Measurements from ENCODE around the gene CTNNBIP1. TPM values are rescaled to one million over a fixed set of nuclear protein-coding genes. Genes with fewer than 3 reads are reported as not detected.
A peak's percentile ranks its signal among the peaks of the same experiment; 100 is the strongest.

CTNNBIP1 gene
- total and polyA plus RNA-seq, 2 of the 8 experiments (the other 6 are each of a cell fraction or from before 2014, with no cell fraction given): 40.9 to 46.6 TPM

DNA sequence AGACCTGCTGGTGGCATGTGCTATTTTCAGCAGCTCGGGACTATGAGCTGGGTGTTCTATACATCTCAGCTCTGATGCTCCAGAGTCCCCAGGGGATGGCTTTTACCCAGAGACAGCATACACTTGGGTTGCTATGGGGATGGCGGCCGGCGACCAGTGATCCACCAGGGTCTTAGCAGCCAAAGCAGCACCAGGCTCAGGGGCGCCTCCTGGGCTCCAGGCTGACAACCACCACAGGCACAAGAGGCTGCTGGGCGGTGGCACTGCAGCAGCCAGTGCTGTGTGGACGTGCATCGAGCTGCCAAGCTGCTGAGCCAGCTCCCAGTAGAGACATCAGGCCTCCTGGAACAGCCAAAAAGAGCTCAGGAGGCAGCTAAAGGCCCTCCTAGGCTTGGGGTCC lies 48.7 kb downstream of the CTNNBIP1 start:
- Histone ChIP-seq H3K27me3 (replicated peaks in 1 of 4; ENCODE audit: control insufficient read depth in 3 of 4, extremely low read depth in 1 of 4, insufficient read depth in 3 of 4, low read length in 3 of 4) (no peaks in the 10 kb centered on the region), H3K36me3 (ENCODE audit: control insufficient read depth in 2 of 4, insufficient read depth in 4 of 4, low read length in 3 of 4) (peaks cover 0 to 3% (median 0%) of the 10 kb centered on the region in 4 experiments; a peak in 2 of 8 replicates), H3K79me1 (ENCODE audit: low read depth, low read length) (no peaks in the 10 kb centered on the region), H4K5ac (ENCODE audit: insufficient read length, low read depth, low read length) (no peak overlapping the region), H4K20me1 (replicated peaks in 1 of 2; ENCODE audit: control insufficient read depth in 1 of 2, insufficient read depth in 2 of 2, low read length in 2 of 2) (no peaks in the 10 kb centered on the region), H3K18ac (ENCODE audit: extremely low read depth, low read length) (no peak overlapping the region), H3K9me3 (ENCODE audit: insufficient read depth in 2 of 2, low read depth in 1 of 2, low read length in 1 of 2) (no peaks in the 10 kb centered on the region), H2BK12ac (ENCODE audit: low read depth, low read length) (no peak overlapping the region), H3K23ac (ENCODE audit: insufficient read length) (no peak overlapping the region), H3K23me2 (ENCODE audit: low read depth, low read length) (no peaks in the 10 kb centered on the region), H3K14ac (ENCODE audit: insufficient read length) (no peak overlapping the region), H3K27ac (ENCODE audit: low read depth, low read length) (no peak overlapping the region), H3K56ac (replicated peaks; ENCODE audit: insufficient read length, low read depth, low read length) (no peak overlapping the region), H3K4me3 (ENCODE audit: extremely low read depth in 1 of 4, insufficient read depth in 2 of 4, low read depth in 3 of 4, low read length in 4 of 4) (no peak overlapping the region), H3K79me2 (ENCODE audit: control insufficient read depth in 1 of 2, insufficient read depth in 2 of 2, low read length in 2 of 2) (no peaks in the 10 kb centered on the region), H2BK20ac (ENCODE audit: low read length) (no peak overlapping the region), H2BK120ac (replicated peaks; ENCODE audit: low read depth, low read length) (no peak overlapping the region), H2BK5ac (ENCODE audit: low read depth, low read length) (no peak overlapping the region), H2BK15ac (ENCODE audit: low read length) (no peak overlapping the region), H3K4me1 (replicated peaks in 1 of 4; ENCODE audit: control insufficient read depth in 3 of 4, insufficient read depth in 4 of 4, low read length in 3 of 4) (peaks cover 0 to 9% (median 7%) of the 10 kb centered on the region in 4 experiments; a peak in 6 of 7 replicates), H3K4ac (replicated peaks; ENCODE audit: insufficient read length, low read depth, low read length) (no peak overlapping the region), H2AFZ (ENCODE audit: low read length) (no peak overlapping the region), H4K8ac (ENCODE audit: extremely low read depth, insufficient read depth, low read length) (no peak overlapping the region), H3K4me2 (ENCODE audit: insufficient read depth in 1 of 2, low read depth in 2 of 2, low read length in 2 of 2) (no peak overlapping the region), H2AK5ac (ENCODE audit: low read depth, low read length) (no peak overlapping the region), H3K9ac (replicated peaks in 1 of 4; ENCODE audit: extremely low read depth in 1 of 4, low read depth in 3 of 4, low read length in 3 of 4) (no peak overlapping the region), H4K91ac (replicated peaks; ENCODE audit: insufficient read length, low read length) (no peak overlapping the region)
- 78% methylated on average over 7 of the region's 8 CpGs; no CpG with 5 or more reads in 1 of the 2 experiments for WGBS, 2 experiments (ENCODE audit: extremely low coverage in 1 of 2, insufficient coverage in 1 of 2, insufficient read length in 1 of 2, insufficient replicate concordance in 2 of 2, low coverage in 1 of 2, low lambda C conversion rate in 2 of 2, missing lambda C conversion rate in 1 of 2)
- DNase-seq (ENCODE audit: low read depth in 1 of 2, low spot score in 2 of 2) (no peak), FAIRE-seq (no peak)
- ChIA-PET POLR2A (ENCODE audit: partially characterized antibody) (interaction anchor here (1.0 to 1.5 kb wide), 3 partner anchors 13 to 82 kb away, joined by 3 to 4 read pairs (median 3); partner anchors contain the start of genes LZIC and NMNAT1), CTCF (ENCODE audit: partially characterized antibody) (interaction anchor here (0.9 to 17.3 kb wide), 23 partner anchors 8 to 278 kb away, joined by 3 to 312 read pairs (median 5); no protein-coding TSS in a partner anchor)
- peak; percentile 45 to 64 for TF ChIP-seq RAD21 (IDR thresholded peaks at IDR 0.05 in 1 of 2, conservative IDR thresholded peaks at IDR 0.05 in 1 of 2; ENCODE audit: low read depth in 2 of 2, low read length in 2 of 2)
- TF ChIP-seq POLR2A (IDR thresholded peaks at IDR 0.05; ENCODE audit: control extremely low read depth in 1 of 2, low read depth in 2 of 2, low read length in 2 of 2): no peak
- no peak for TF ChIP-seq GTF2F1 (IDR thresholded peaks at IDR 0.05; ENCODE audit: borderline replicate concordance, low read depth, low read length)
- TF ChIP-seq, protein P1, sequence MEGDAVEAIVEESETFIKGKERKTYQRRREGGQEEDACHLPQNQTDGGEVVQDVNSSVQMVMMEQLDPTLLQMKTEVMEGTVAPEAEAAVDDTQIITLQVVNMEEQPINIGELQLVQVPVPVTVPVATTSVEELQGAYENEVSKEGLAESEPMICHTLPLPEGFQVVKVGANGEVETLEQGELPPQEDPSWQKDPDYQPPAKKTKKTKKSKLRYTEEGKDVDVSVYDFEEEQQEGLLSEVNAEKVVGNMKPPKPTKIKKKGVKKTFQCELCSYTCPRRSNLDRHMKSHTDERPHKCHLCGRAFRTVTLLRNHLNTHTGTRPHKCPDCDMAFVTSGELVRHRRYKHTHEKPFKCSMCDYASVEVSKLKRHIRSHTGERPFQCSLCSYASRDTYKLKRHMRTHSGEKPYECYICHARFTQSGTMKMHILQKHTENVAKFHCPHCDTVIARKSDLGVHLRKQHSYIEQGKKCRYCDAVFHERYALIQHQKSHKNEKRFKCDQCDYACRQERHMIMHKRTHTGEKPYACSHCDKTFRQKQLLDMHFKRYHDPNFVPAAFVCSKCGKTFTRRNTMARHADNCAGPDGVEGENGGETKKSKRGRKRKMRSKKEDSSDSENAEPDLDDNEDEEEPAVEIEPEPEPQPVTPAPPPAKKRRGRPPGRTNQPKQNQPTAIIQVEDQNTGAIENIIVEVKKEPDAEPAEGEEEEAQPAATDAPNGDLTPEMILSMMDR (IDR thresholded peaks at IDR 0.05; ENCODE audit: control extremely low read depth in 1 of 3, insufficient read depth in 1 of 3, low read depth in 1 of 3, low read length in 3 of 3): peak; percentile 47 to 53 (median 48)
- no peak for TF ChIP-seq EZH2 (IDR thresholded peaks at IDR 0.05; ENCODE audit: low read depth, low read length, severe bottlenecking)
- no peak for TF ChIP-seq POU5F1 (IDR thresholded peaks at IDR 0.05; ENCODE audit: low read depth, low read length)
- no peak for TF ChIP-seq CBX5 (IDR thresholded peaks at IDR 0.05; ENCODE audit: low read depth, low read length)
- no peak for TF ChIP-seq SAP30 (IDR thresholded peaks at IDR 0.05; ENCODE audit: insufficient read depth, insufficient replicate concordance, low read length)
- TF ChIP-seq EGR1 (IDR thresholded peaks at IDR 0.05; ENCODE audit: borderline replicate concordance, low read depth, low read length): no peak
- no peak for TF ChIP-seq EP300 (IDR thresholded peaks at IDR 0.05; ENCODE audit: borderline replicate concordance in 1 of 2, low read depth in 2 of 2, low read length in 2 of 2)
